Gastrocnemius medialis (tissue), 4 donors: ENCODE measurements around the gene COL1A1.

Experiments used
- POLR2A ChIP-seq, 2 donors: fragments of 450-650 bp; IDR thresholded peaks; one replicate each; pipeline ENCODE4 v1.6.1; 2017; ENCODE audit warnings: antibody characterized with exemption in 2 of 2, mild to moderate bottlenecking in 2 of 2, moderate library complexity in 2 of 2
- TF ChIP-seq, protein P1 (sequence below), 5 experiments: fragments of 450-650 bp in 3 of 5; fragments of 200-600 bp in 2 of 5; sonication (generic) in 2 of 5; IDR thresholded peaks in 4 of 5; conservative IDR thresholded peaks in 1 of 5; 1 replicate in 4 of 5; 2 replicates in 1 of 5; pipeline ENCODE4 v1.5.1; 2016 to 2019; ENCODE audit warnings: antibody characterized with exemption in 5 of 5, mild to moderate bottlenecking in 3 of 5, moderate library complexity in 3 of 5

DNA sequence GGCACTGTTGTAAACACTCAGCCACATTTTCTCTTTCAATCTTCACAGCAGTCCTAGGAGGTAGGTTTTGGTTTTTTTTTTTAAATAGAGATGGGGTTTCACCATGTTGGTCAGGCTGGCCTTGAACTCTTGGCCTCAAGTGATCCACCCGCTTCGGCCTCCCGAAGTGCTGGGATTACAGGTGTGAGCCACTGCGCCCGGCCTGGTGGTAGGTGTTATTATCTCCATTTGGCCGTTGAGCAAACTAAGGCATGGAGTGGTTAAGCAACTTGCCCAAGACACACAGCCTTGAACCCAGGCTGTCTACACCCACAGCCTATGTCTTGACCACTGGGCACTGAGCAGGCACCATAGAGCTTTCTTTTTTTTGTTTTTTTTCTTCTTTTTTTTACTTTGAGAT, 27.0 kb downstream of the COL1A1 start:
- TF ChIP-seq, protein P1, sequence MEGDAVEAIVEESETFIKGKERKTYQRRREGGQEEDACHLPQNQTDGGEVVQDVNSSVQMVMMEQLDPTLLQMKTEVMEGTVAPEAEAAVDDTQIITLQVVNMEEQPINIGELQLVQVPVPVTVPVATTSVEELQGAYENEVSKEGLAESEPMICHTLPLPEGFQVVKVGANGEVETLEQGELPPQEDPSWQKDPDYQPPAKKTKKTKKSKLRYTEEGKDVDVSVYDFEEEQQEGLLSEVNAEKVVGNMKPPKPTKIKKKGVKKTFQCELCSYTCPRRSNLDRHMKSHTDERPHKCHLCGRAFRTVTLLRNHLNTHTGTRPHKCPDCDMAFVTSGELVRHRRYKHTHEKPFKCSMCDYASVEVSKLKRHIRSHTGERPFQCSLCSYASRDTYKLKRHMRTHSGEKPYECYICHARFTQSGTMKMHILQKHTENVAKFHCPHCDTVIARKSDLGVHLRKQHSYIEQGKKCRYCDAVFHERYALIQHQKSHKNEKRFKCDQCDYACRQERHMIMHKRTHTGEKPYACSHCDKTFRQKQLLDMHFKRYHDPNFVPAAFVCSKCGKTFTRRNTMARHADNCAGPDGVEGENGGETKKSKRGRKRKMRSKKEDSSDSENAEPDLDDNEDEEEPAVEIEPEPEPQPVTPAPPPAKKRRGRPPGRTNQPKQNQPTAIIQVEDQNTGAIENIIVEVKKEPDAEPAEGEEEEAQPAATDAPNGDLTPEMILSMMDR (IDR thresholded peaks at IDR 0.05 in 4 of 5, conservative IDR thresholded peaks at IDR 0.05 in 1 of 5), result no peak
- TF ChIP-seq POLR2A (IDR thresholded peaks at IDR 0.05), result no peak
